SJCRH30 (cell line): Measurements from ENCODE around the gene UBIAD1. TPM values are rescaled to one million over a fixed set of nuclear protein-coding genes. Genes with fewer than 3 reads are reported as not detected.
"Not testable (repeated sequence)": the region's sequence is repeated elsewhere in the genome, so short reads cannot be mapped to it uniquely, and the experiment has no call there.

Source experiments
- DNase-seq, 2 experiments: peaks; one replicate each; pipeline ENCODE4 v3.0.0-alpha.2; 2015 to 2020
- H3K27ac ChIP-seq: fragments of 250-450 bp; sonication (Bioruptor Pico); 2 replicates; pipeline ENCODE4 v1.5.1; 2020; ENCODE audit warnings: mild to moderate bottlenecking, moderate library complexity
- H3K27me3 ChIP-seq: fragments of 250-450 bp; sonication (Bioruptor Pico); 2 replicates; pipeline ENCODE4 v1.5.1; 2020; ENCODE audit warnings: mild to moderate bottlenecking, moderate library complexity
- H3K36me3 ChIP-seq: fragments of 250-450 bp; sonication (Bioruptor Pico); 2 replicates; pipeline ENCODE4 v1.5.1; 2020; ENCODE audit warnings: mild to moderate bottlenecking, moderate library complexity
- H3K4me1 ChIP-seq: fragments of 250-450 bp; sonication (Bioruptor Pico); 2 replicates; pipeline ENCODE4 v1.5.1; 2020; ENCODE audit warnings: mild to moderate bottlenecking, moderate library complexity
- H3K4me3 ChIP-seq: fragments of 250-450 bp; sonication (Bioruptor Pico); 2 replicates; pipeline ENCODE4 v1.5.1; 2020; ENCODE audit warnings: mild to moderate bottlenecking, moderate library complexity
- H3K9me3 ChIP-seq: fragments of 250-450 bp; sonication (Bioruptor Pico); replicated peaks from 2 replicates; pipeline ENCODE4 v1.5.1; 2020; ENCODE audit warnings: mild to moderate bottlenecking, moderate library complexity
- total RNA-seq: library from RNA; depleted of rRNA; stranded (reverse); fragments of >200 nt; shearing (Covaris generic); gene quantifications from 2 replicates; pipeline ENCODE4 v1.2.3, GENCODE V29; 2014

UBIAD1 gene
- total RNA-seq, 1 experiment from 2014 or later, result 27.1 TPM

GRCh38 chr1:11266268-11267074 is 6.5 kb upstream of the UBIAD1 start:
- Histone ChIP-seq H3K9me3 (no peaks in the 10 kb centered on the region), H3K27ac (no peak overlapping the region), H3K4me1 (no peaks in the 10 kb centered on the region), H3K36me3 (no peaks in the 10 kb centered on the region), H3K4me3 (no peak overlapping the region), H3K27me3 (no peaks in the 10 kb centered on the region)
- no peak for DNase-seq

GRCh38 chr1:11267350-11268337 is 5.4 kb upstream of the UBIAD1 start:
- not testable (repeated sequence) for H3K9me3 ChIP-seq, H3K27ac ChIP-seq, H3K36me3 ChIP-seq, DNase-seq, H3K27me3 ChIP-seq, H3K4me1 ChIP-seq, H3K4me3 ChIP-seq

GRCh38 chr1:11272544-11272831 is 510 bp upstream of the UBIAD1 start:
- no peak for DNase-seq

GRCh38 chr1:11273595-11274234 is 717 bp downstream of the UBIAD1 start:
- Histone ChIP-seq H3K27ac (peak overlapping the region; percentile 97), H3K36me3 (peaks cover 10% of the 10 kb centered on the region), H3K27me3 (no peaks in the 10 kb centered on the region), H3K4me1 (no peaks in the 10 kb centered on the region), H3K9me3 (no peaks in the 10 kb centered on the region), H3K4me3 (peak overlapping the region; percentile 100)
- no peak for DNase-seq

More at GRCh38 chr1:11272544-11272831, 510 bp upstream of the UBIAD1 start:
- no peaks in the 10 kb centered on the region for H3K4me1 ChIP-seq
- H3K27me3 ChIP-seq, result no peaks in the 10 kb centered on the region
- peaks cover 5% of the 10 kb centered on the region; the same call in 1 of the 2 replicates for H3K36me3 ChIP-seq
- no peaks in the 10 kb centered on the region for H3K9me3 ChIP-seq
- H3K27ac ChIP-seq, result no peak overlapping the region
- peak overlapping the region; percentile 22; the same call in 1 of the 2 replicates for H3K4me3 ChIP-seq

GRCh38 chr1:11279152-11279551 is 6.2 kb downstream of the UBIAD1 start:
- H3K27ac ChIP-seq, result no peak overlapping the region
- H3K36me3 ChIP-seq, result peaks cover 31% of the 10 kb centered on the region
- no peak overlapping the region for H3K4me3 ChIP-seq
- H3K27me3 ChIP-seq, result no peaks in the 10 kb centered on the region
- H3K4me1 ChIP-seq, result no peaks in the 10 kb centered on the region
- no peak for DNase-seq
- H3K9me3 ChIP-seq, result no peaks in the 10 kb centered on the region

- Histone ChIP-seq H3K4me3 (no peak overlapping the region), H3K36me3 (peaks cover 31% of the 10 kb centered on the region), H3K9me3 (no peaks in the 10 kb centered on the region), H3K27me3 (no peaks in the 10 kb centered on the region), H3K4me1 (no peaks in the 10 kb centered on the region), H3K27ac (no peak overlapping the region)
- DNase-seq, result no peak
Measured at GRCh38 chr1:11279630-11280029, 6.6 kb downstream of the UBIAD1 start.

- Histone ChIP-seq H3K27ac (no peak overlapping the region), H3K4me3 (no peak overlapping the region), H3K4me1 (peaks cover under 1% of the 10 kb centered on the region; the same call in 1 of the 2 replicates), H3K36me3 (peaks cover 32% of the 10 kb centered on the region), H3K27me3 (no peaks in the 10 kb centered on the region), H3K9me3 (no peaks in the 10 kb centered on the region)
- DNase-seq, result no peak
Measured at GRCh38 chr1:11280719-11281376, 7.8 kb downstream of the UBIAD1 start.

- no peaks in the 10 kb centered on the region for H3K27me3 ChIP-seq
- H3K4me3 ChIP-seq, result no peak overlapping the region
- peaks cover 32% of the 10 kb centered on the region for H3K36me3 ChIP-seq
- DNase-seq, result no peak
- peaks cover 9% of the 10 kb centered on the region for H3K4me1 ChIP-seq
- no peaks in the 10 kb centered on the region for H3K9me3 ChIP-seq
- no peak overlapping the region for H3K27ac ChIP-seq
Measured at GRCh38 chr1:11281518-11282331, 8.7 kb downstream of the UBIAD1 start.

GRCh38 chr1:11283151-11283550 is 10.2 kb downstream of the UBIAD1 start:
- H3K4me3 ChIP-seq, result no peak overlapping the region
- H3K9me3 ChIP-seq, result no peaks in the 10 kb centered on the region
- peaks cover 32% of the 10 kb centered on the region for H3K36me3 ChIP-seq
- DNase-seq, result no peak
- H3K27me3 ChIP-seq, result no peaks in the 10 kb centered on the region
- no peak overlapping the region for H3K27ac ChIP-seq
- peaks cover 20% of the 10 kb centered on the region for H3K4me1 ChIP-seq

GRCh38 chr1:11284784-11285183 is 11.8 kb downstream of the UBIAD1 start:
- H3K27ac ChIP-seq, result no peak overlapping the region
- DNase-seq, result no peak
- H3K9me3 ChIP-seq, result no peaks in the 10 kb centered on the region
- peaks cover 18% of the 10 kb centered on the region for H3K36me3 ChIP-seq
- H3K4me1 ChIP-seq, result peaks cover 33% of the 10 kb centered on the region
- no peaks in the 10 kb centered on the region for H3K27me3 ChIP-seq
- no peak overlapping the region for H3K4me3 ChIP-seq

GRCh38 chr1:11285883-11286734 is 13.1 kb downstream of the UBIAD1 start:
- H3K27ac ChIP-seq, result peak overlapping the region; percentile 37
- peaks cover 11% of the 10 kb centered on the region for H3K36me3 ChIP-seq
- no peaks in the 10 kb centered on the region for H3K27me3 ChIP-seq
- peaks cover 33% of the 10 kb centered on the region for H3K4me1 ChIP-seq
- H3K4me3 ChIP-seq, result no peak overlapping the region
- DNase-seq, result no peak
- H3K9me3 ChIP-seq, result no peaks in the 10 kb centered on the region

GRCh38 chr1:11286735-11287410 is 13.9 kb downstream of the UBIAD1 start:
- DNase-seq, result peak; percentile 62
- Histone ChIP-seq H3K4me3 (no peak overlapping the region), H3K36me3 (peaks cover 11% of the 10 kb centered on the region), H3K4me1 (peaks cover 33% of the 10 kb centered on the region), H3K9me3 (no peaks in the 10 kb centered on the region), H3K27me3 (no peaks in the 10 kb centered on the region), H3K27ac (peak overlapping the region; percentile 37)
